ES-I3 (cell line): ENCODE data around the gene CDC42BPG.

Source experiments
- H3K36me3 ChIP-seq: 2 replicates; pipeline ENCODE4 v1.6.1; 2013; ENCODE audit warnings: mild to moderate bottlenecking, low read length, control low read depth, moderate library complexity; ENCODE audit not compliant: insufficient read depth
- H3K4me1 ChIP-seq: 2 replicates; pipeline ENCODE4 v1.6.1; 2013; ENCODE audit warnings: mild to moderate bottlenecking, control low read depth, low read length; ENCODE audit not compliant: insufficient read depth
- H3K9ac ChIP-seq: 2 replicates; pipeline ENCODE4 v1.6.1; 2013; ENCODE audit warnings: low read depth, mild to moderate bottlenecking, low read length, moderate library complexity
- H3K9me3 ChIP-seq: 2 replicates; pipeline ENCODE4 v1.6.1; 2013; ENCODE audit warnings: mild to moderate bottlenecking, low read length, moderate library complexity; ENCODE audit not compliant: control insufficient read depth, insufficient read depth

CDC42BPG gene

DNA sequence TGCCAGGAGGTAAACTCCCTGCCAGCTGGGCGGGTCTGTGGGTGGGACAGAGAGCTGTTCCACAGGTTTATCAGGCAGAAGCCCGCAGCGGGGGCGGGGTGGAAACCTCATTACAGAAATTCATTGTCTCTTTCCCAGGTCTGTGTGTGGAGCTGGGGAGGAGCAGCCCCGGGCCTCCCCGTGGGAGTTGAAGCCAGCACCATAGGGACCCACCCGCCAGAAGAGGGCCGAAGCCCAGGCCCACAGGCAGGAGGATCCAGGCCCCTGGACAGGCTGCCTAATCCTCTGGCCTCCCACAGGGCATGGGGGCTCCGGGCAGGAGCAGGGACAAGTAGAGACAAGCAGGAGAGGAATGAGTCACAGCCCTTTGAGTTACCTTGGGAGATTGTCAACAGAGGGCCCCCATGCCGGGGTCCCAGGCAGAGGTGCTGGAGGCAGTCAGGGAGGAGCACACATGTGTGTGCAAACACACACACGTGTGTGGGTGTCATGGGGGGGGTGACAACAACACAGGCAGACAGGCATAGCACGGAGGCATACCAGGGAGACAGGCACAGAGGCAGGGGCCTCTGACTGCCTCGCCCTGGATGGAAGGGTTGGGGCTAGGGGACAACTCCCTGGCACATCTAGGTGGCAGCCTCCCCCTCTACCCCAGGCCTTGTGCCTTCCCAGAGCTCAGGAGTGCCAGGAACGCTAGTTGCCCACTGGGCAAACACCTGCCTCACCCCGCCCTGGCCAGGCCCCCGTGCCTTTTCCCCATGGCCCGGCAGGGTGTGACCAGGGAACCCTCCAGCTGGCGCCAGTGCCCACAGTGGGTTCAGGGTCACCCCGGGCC lies 1.4 kb downstream of the CDC42BPG start:
- Histone ChIP-seq H3K9me3 (no peaks in the 10 kb centered on the region), H3K4me1 (peaks cover 18% of the 10 kb centered on the region; the same call in 1 of the 2 replicates), H3K9ac (peak overlapping the region; percentile 72; the same call in 1 of the 2 replicates), H3K36me3 (no peaks in the 10 kb centered on the region)

DNA sequence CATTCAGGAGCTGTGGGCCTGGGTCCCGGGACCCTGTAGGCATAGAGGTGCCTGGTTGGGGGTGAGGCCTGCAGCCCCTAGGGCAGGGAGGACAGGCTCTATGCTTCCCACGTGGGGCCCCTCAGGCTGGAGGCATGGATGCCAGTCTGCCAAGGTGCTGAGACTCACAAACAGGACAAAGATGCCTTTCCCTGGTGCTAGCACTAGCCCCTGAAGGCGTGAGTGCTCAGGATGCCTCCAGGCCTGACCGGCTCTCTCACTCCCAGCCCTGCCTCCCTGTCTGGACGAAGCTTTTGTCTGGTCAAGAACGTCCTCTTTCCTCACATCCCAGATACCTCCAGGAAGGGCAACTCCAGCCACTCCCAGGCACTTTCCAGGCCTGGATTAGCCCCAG lies 2.1 kb downstream of the CDC42BPG start:
- H3K9me3 ChIP-seq, result no peaks in the 10 kb centered on the region
- peaks cover 18% of the 10 kb centered on the region; the same call in 1 of the 2 replicates for H3K4me1 ChIP-seq
- no peak overlapping the region for H3K9ac ChIP-seq
- no peaks in the 10 kb centered on the region for H3K36me3 ChIP-seq

DNA sequence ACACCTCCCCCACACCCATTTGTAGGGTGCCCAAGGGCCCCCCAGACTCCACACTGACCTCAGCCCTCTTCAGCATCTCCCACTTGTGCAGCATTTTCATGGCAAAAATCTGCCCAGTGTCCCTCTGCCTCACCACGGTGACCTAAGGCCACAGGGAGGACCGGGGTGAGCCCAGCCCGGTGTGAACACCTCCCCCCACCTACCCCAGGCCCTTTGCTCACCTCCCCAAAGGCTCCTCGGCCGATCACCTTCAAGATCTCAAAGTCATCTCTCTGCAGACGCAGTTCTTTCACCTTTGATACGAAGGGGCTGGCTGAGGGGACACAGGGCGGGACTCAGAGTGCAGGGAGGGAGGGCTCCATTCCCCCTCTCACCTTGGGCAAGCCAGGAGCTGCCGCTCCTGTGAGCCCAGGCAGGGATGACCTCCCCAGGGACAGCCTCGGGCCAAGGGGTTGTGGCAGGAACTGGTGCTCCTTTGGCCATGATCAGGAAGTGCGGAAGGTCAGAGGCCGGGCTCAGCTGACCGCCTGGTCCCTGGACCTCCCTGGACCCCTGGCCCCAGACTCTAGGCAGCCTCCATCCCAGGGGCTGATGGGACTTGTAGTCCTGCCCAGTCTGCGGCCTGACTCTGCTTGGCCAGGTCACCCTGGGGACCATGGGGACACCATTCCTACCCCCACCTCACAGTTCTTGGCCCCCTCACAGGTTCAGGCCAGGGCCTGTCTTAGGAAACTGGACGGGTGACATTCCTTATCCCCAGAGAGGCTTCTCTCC lies 2.7 kb downstream of the CDC42BPG start:
- Histone ChIP-seq H3K9ac (no peak overlapping the region), H3K9me3 (no peaks in the 10 kb centered on the region), H3K4me1 (peaks cover 18% of the 10 kb centered on the region; the same call in 1 of the 2 replicates), H3K36me3 (no peaks in the 10 kb centered on the region)

DNA sequence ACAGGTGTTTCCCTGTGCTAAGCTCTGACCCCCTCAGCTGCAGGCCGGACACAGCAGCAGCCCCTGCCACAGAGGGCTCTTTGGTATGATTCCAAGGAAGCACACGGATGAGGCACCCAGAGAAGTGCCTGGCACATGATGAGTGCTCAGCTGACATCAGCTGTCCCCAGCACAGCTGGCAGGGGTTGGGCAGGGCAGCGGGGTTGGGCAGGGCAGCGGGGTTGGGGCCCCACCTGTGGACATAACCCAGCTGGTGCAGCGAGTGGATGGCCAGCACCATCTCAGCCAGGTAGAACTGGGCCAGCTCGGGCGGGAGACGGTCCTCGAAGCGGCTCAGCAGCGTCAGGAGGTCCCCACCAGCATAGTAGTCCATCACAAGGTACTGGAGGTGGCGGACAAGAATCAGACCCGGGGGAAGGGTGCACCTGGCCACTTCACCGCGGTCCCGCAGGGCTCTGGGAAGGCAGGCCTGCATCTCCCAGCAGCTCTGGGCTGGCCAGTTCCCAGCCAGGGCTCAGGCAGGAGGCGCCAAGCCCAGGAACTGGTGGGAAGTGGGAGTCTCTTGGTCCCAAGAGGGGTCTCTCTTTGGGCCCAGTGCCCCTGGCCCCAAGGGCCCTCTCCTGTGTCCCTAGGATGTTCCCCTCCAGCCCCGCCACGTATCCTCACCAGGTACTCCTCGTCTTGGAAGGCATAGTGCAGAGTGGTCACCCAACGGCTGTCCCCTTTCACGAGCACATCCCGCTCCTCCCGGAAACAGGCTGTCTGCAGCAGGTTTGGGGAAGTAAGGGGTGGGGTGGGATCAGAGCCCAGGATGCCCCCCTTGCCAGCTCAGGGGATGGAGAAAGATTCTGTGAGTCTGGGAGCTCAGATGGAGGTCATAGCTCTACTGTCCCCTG lies 4.3 kb downstream of the CDC42BPG start:
- Histone ChIP-seq H3K4me1 (peaks cover 18% of the 10 kb centered on the region; the same call in 1 of the 2 replicates), H3K9ac (no peak overlapping the region), H3K36me3 (no peaks in the 10 kb centered on the region; the same call in 1 of the 2 replicates), H3K9me3 (no peaks in the 10 kb centered on the region)

DNA sequence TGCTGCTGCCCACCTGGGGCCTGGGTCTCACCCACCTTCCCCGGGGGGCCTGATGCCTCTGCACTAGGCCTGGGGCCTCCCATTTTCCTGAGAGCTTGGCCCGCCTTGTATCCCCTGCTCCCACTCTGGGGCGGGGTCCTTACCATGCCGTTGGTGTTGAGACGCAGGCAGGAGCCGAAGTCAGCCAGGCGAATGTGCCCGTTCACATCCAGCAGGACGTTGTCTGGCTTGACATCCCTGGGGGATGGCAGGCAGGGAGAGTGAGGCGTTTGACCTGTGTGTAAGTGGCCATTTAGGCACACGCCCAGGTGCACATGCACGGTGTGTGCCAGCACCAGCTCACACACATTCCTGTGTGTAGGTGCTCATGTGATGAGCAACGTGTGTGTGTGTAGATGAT lies 5.1 kb downstream of the CDC42BPG start:
- Histone ChIP-seq H3K4me1 (peaks cover 18% of the 10 kb centered on the region; the same call in 1 of the 2 replicates), H3K9ac (no peak overlapping the region), H3K36me3 (no peaks in the 10 kb centered on the region; the same call in 1 of the 2 replicates), H3K9me3 (no peaks in the 10 kb centered on the region)

DNA sequence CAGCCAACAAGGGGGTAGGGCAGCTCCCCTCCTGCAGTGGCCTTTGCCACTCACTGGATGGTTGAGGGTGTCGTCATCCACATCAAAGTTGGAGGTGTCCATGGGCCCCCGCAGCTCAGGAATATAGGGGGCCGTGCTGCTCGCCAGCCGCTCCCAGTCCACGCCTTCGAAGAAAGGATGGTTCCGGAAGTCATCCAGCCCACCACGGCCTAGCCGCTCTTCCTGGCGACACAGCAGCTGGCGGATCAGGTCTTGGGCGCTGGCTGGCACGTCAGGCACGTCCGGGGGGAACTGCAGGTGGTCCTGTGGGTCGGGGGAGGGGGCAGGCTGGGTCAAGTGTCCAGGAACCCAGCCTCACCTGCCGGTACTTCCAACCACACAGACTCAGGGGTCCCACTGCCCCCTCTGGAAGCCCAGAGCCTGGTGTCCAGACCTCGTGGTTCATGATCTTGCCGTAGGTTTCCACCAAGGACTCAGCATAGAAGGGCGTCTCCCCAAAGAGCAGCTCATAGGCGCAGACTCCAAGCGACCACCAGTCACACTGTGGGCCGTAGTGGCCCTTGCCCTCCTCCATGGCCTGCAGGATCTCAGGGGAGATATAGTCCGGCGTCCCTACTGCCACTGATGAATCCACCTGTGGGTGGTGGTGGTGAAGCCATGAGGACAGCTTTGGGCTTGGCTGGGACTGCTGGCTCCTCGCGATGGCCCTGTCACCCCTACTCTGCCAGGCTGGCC lies 5.7 kb downstream of the CDC42BPG start:
- Histone ChIP-seq H3K9me3 (no peaks in the 10 kb centered on the region), H3K4me1 (peaks cover 18% of the 10 kb centered on the region; the same call in 1 of the 2 replicates), H3K9ac (no peak overlapping the region), H3K36me3 (no peaks in the 10 kb centered on the region; the same call in 1 of the 2 replicates)

DNA sequence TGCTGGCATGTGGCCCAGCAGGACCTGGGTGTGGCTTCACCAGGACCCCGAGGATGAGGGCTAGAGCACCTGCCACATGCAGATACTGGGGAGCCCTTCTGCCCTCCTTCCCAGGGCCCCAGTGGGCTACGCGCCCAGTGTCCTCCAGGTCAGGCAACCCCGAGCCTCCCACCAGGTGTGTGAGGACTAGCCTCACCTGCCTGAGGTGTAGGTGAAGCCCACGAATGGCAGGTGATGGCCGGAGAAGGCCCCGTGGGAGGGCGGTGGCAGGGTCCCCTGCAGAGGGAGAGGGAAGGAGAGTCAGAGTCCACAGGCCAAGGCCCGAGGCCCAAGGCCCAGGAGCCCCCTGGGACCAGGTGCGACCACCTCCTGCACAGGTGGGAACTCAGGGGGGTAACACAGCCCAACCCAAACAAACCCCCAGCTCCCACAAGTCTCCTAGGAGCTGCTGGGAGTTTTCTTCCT lies 6.5 kb downstream of the CDC42BPG start:
- no peaks in the 10 kb centered on the region for H3K9me3 ChIP-seq
- no peak overlapping the region for H3K9ac ChIP-seq
- H3K36me3 ChIP-seq, result no peaks in the 10 kb centered on the region; the same call in 1 of the 2 replicates
- H3K4me1 ChIP-seq, result peaks cover 12% of the 10 kb centered on the region; the same call in 1 of the 2 replicates

DNA sequence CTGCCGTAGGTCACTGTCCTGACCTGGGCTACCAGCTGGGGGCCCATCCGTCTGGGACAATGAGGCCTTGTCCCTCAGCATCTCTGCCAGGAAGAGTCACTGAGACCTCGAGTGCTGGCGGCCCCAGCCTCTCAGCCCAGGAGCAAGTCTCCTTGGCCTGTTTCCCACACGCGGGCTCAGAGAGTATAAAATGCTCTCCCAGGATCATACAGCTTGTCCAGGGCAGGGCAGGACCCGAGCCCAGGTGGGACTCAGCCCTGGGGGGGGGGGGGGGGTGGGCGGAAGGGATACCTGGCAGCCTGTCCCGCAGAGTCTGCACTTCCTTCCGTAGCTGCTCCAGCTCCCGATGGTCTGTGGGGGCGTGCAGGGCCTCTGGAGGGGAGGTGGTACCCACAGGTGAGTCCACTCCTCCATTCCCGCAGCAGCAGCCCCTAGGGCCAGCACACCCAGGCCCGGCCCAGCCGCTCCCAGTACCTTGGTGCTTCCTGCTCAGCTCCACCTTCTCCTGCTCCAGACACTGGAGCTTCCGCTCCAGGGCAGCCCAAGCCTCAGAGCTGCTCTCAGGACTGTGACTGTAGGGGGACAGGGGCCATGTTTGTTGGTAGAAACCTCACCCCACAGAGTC lies 7.9 kb downstream of the CDC42BPG start:
- Histone ChIP-seq H3K9ac (no peak overlapping the region), H3K36me3 (no peaks in the 10 kb centered on the region; the same call in 1 of the 2 replicates), H3K9me3 (no peaks in the 10 kb centered on the region), H3K4me1 (no peaks in the 10 kb centered on the region)

DNA sequence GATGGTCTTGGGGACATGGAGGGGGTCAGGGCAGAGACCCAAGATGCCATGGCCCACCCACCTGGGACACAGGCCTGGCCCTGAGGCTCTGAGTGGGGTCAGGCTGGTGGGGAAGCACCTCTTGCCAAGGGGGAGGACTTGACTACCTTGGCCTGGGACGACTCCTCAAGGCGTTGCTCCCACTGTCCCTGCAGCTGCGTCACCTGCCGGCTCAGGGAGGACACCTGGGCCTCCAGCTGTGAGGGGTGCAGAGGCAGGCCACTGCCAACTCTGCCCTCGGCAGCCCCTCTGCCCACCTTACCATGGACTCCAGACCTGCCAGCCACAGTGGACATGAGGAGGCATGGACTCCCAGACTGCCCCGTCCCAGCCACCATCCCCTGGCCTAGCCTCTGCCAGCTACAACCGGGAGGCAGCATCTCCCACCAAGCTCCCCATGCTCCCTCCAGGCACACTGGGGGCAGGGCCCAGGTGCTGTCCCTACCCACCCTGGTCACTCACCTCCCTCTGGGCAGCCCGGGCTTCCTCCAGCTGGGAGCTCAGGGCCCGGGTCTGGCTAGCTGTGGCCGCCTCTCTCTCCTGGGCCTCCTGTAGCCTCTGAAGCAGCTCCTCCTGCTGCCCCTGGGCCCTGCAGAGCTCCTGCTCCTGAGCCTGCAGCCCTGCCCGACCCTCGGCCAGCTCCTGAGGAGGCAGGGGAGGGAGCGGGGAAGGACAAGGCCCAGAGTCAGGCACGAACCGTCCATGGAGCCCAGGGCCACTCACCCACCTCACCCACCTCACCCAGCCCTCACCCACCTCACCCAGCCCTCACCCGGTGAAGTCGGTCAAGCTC lies 8.6 kb downstream of the CDC42BPG start:
- no peak overlapping the region for H3K9ac ChIP-seq
- no peaks in the 10 kb centered on the region; the same call in 1 of the 2 replicates for H3K36me3 ChIP-seq
- H3K9me3 ChIP-seq, result no peaks in the 10 kb centered on the region
- H3K4me1 ChIP-seq, result no peaks in the 10 kb centered on the region

DNA sequence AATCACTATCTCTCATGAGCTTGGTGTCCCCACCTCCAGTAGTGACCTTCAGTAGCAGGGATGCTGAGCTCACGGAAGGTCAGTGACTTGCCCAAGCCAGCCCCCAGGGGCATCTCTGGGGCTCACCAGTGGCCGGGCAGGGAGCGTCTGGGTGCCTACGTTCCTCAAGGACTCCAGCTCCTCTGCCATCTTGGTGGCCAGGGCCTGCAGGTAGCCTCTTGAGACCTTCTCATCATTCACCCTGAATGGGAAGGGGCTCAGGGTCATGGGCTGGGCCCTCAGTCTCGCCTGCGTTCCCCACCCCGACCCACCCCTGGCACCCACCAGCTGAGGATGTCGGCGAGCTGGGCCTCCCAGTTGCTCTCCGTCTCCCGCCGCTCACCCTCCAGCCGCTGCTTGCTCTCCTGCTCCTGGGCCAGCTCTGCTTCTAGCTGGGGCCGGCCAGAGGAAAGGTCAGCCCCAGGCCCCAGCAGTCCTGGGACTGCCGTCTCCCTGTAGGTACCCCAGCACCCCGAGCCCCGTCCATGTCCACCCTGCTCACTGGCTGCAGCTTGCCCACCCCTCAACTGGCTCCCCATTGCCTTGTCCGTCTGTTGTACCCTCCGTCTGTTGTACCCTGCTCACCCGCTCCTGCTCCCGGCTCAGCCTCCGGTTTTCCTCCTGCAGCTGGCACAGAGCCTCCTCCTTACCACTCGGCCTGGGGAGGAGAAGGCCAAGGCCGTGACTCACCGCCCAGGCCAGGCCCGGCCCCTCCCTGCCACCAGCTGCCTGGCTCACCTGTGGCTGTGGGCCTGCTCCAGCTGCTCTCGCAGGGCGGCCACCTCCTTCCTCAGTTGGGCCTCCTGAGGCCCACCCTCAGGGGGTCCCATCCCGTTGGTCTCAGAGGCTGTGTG lies 9.5 kb downstream of the CDC42BPG start:
- no peaks in the 10 kb centered on the region for H3K9me3 ChIP-seq
- no peaks in the 10 kb centered on the region; the same call in 1 of the 2 replicates for H3K36me3 ChIP-seq
- H3K9ac ChIP-seq, result no peak overlapping the region
- H3K4me1 ChIP-seq, result no peaks in the 10 kb centered on the region

DNA sequence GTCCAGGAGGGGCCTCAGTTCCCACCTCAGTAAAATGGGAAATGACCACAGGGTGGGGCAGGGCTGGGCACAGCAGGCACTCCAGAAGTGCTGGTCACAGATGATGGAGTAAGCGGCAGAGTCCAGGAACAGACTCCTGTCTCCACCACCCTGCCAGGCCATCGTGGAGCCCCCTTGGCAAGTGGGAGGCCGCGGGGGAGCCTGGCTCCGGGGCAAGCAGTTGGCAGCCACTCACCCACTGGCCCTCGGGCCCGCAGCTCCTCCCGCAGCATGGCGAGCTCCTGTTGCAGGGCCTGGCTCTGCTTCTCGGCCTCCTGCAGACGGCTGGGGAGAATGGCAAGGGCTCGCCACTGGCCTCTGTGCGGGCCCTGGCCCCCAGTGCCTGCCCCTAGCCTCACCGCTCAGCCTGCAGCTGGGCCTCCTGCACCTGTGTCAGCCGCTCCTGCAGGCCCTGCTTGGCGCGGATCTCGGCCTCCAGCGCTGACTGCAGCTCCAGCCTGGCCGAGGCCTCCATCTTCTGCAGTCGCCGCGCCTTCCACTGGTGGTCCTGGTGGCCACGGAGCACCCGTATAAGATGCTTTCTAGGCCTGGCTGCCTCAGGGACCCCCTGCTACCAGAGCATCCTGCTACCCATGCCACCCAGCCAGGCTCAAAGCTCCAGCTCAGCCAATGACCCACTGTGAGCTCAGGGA lies 10.3 kb downstream of the CDC42BPG start:
- Histone ChIP-seq H3K4me1 (no peaks in the 10 kb centered on the region), H3K9ac (no peak overlapping the region), H3K36me3 (no peaks in the 10 kb centered on the region; the same call in 1 of the 2 replicates), H3K9me3 (no peaks in the 10 kb centered on the region)
